ENCODE results near the gene OR11L1. TPM values are rescaled to one million over a fixed set of nuclear protein-coding genes. Genes with fewer than 3 reads are reported as not detected.

The OR11L1 gene
- total and polyA plus RNA-seq, 5 donors from 2014 or later = not detected

DNA sequence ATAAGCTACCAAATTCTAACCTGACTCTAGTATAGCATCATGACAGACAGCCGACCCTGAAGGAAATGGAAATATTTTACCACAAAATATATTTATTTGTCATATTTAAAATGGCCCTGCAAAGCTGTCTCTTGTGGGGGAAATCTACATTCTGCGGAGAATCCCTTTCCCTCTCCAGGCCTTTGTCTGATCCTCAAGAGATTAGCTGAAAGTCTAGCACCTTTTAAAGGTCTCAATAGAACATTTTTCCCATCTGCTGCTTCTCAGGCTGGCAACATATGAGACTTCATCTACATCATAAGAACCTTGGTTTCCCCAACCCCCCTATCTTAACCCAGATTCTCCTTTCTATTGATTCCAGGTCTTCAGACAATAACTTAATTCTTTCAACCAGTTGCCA is 1.7 kb upstream of the OR11L1 start:
- Histone ChIP-seq H3K27me3 (ENCODE audit: control insufficient read depth, insufficient read depth, low read length) (no peaks in the 10 kb centered on the region), H3K9me3 (ENCODE audit: control insufficient read depth in 2 of 2, low read length in 2 of 2) (no peaks in the 10 kb centered on the region), H3K4me3 (ENCODE audit: low read depth, low read length) (no peak overlapping the region), H3K36me3 (ENCODE audit: control insufficient read depth, insufficient read depth, low read length) (no peaks in the 10 kb centered on the region), H3K27ac (ENCODE audit: insufficient read depth, low read length, poor library complexity, severe bottlenecking) (no peak overlapping the region), H3K4me1 (ENCODE audit: control insufficient read depth, insufficient read depth, low read length, poor library complexity, severe bottlenecking) (no peaks in the 10 kb centered on the region)
- DNase-seq (no peak), ATAC-seq (ENCODE audit: low read depth in 2 of 2) (no peak)
- Mint-ChIP-seq H3K27me3 (no peaks in the 10 kb centered on the region), H3K4me3 (no peak overlapping the region), H3K4me1 (peaks cover 0 to 2% (median 0%) of the 10 kb centered on the region in 4 donors), H3K36me3 (no peaks in the 10 kb centered on the region), H3K9me3 (peaks cover 0 to 4% (median 2%) of the 10 kb centered on the region in 7 donors), H3K27ac (no peak overlapping the region)

DNA sequence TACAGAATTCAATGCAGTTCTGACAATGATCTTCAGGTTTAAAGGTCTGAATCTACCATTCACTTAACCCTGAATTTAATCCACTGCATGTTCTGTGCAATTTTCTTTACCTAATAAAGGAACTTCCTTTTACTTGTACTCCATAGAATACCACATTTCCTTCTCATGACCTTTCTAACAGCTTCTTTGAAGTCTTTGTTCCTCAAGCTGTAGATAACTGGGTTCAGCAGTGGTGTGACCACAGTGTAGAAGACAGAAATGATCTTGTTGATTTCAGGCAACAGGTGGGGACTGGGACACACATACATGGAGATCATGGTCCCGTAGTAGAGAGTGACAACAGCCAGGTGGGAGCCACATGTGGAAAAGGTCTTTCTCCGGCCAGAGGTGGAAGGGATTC is 878 bp downstream of the OR11L1 start:
- H3K4me3 Mint-ChIP-seq = no peak overlapping the region
- Histone ChIP-seq H3K27ac (ENCODE audit: insufficient read depth, low read length, poor library complexity, severe bottlenecking) (no peak overlapping the region), H3K4me1 (ENCODE audit: control insufficient read depth, insufficient read depth, low read length, poor library complexity, severe bottlenecking) (no peaks in the 10 kb centered on the region), H3K9me3 (ENCODE audit: control insufficient read depth in 2 of 2, low read length in 2 of 2) (no peaks in the 10 kb centered on the region), H3K27me3 (ENCODE audit: control insufficient read depth, insufficient read depth, low read length) (no peaks in the 10 kb centered on the region), H3K4me3 (ENCODE audit: low read depth, low read length) (no peak overlapping the region), H3K36me3 (ENCODE audit: control insufficient read depth, insufficient read depth, low read length) (no peaks in the 10 kb centered on the region)
- no peaks in the 10 kb centered on the region for H3K27me3 Mint-ChIP-seq
- peaks cover 0 to 7% (median 3%) of the 10 kb centered on the region in 7 donors for H3K9me3 Mint-ChIP-seq
- peaks cover 0 to 2% (median 0%) of the 10 kb centered on the region in 4 donors for H3K4me1 Mint-ChIP-seq
- DNase-seq = no peak
- no peaks in the 10 kb centered on the region for H3K36me3 Mint-ChIP-seq
- H3K27ac Mint-ChIP-seq = no peak overlapping the region
- no peak for ATAC-seq (ENCODE audit: low read depth in 2 of 2)

DNA sequence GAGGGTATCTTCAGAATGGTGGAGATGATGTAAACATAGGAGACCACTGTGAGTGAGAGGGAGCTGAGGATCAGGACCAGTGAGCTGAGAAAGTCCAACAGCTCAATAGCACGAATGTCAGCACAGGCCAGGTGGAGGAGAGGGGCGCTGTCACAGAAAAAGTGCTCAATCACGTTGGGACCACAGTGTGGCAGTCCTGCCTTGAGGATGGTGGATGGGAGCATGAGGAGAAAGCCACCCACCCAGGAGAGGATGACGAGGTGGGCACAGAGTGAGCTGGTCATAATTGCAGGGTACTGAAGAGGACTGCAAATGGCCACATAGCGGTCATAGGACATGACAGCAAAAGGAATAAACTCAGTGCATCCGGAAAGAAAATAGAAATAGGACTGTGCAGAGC is 8.1 kb downstream of the OR11L1 start:
- Mint-ChIP-seq H3K9me3 (peaks cover 0 to 6% (median 0%) of the 10 kb centered on the region in 7 donors), H3K4me1 (no peaks in the 10 kb centered on the region), H3K27me3 (no peaks in the 10 kb centered on the region), H3K27ac (peak overlapping the region in 1 of 3 donors; percentile 61), H3K36me3 (no peaks in the 10 kb centered on the region), H3K4me3 (no peak overlapping the region)
- no peaks in the 10 kb centered on the region for H3K27me3 ChIP-seq (ENCODE audit: control insufficient read depth, insufficient read depth, low read length)
- DNase-seq (no peak), ATAC-seq (ENCODE audit: low read depth in 2 of 2) (no peak)
- H3K4me1 ChIP-seq (ENCODE audit: control insufficient read depth, insufficient read depth, low read length, poor library complexity, severe bottlenecking) = no peaks in the 10 kb centered on the region
- no peak overlapping the region for H3K4me3 ChIP-seq (ENCODE audit: low read depth, low read length)
- no peaks in the 10 kb centered on the region for H3K9me3 ChIP-seq (ENCODE audit: control insufficient read depth in 2 of 2, low read length in 2 of 2)
- H3K36me3 ChIP-seq (ENCODE audit: control insufficient read depth, insufficient read depth, low read length) = no peaks in the 10 kb centered on the region
- no peak overlapping the region for H3K27ac ChIP-seq (ENCODE audit: insufficient read depth, low read length, poor library complexity, severe bottlenecking)

GRCh38 chr1:247829656-247830055 is 12.0 kb downstream of the OR11L1 start:
- Histone ChIP-seq H3K4me3 (ENCODE audit: low read depth, low read length) (no peak overlapping the region), H3K9me3 (ENCODE audit: control insufficient read depth in 2 of 2, low read length in 2 of 2) (no peaks in the 10 kb centered on the region), H3K4me1 (ENCODE audit: control insufficient read depth, insufficient read depth, low read length, poor library complexity, severe bottlenecking) (no peaks in the 10 kb centered on the region), H3K36me3 (ENCODE audit: control insufficient read depth, insufficient read depth, low read length) (no peaks in the 10 kb centered on the region), H3K27ac (ENCODE audit: insufficient read depth, low read length, poor library complexity, severe bottlenecking) (no peak overlapping the region), H3K27me3 (ENCODE audit: control insufficient read depth, insufficient read depth, low read length) (no peaks in the 10 kb centered on the region)
- Mint-ChIP-seq H3K27ac (no peak overlapping the region), H3K4me1 (no peaks in the 10 kb centered on the region), H3K4me3 (no peak overlapping the region), H3K27me3 (no peaks in the 10 kb centered on the region), H3K9me3 (peaks cover 0 to 4% (median 0%) of the 10 kb centered on the region in 7 donors), H3K36me3 (no peaks in the 10 kb centered on the region)
- ATAC-seq (ENCODE audit: low read depth in 2 of 2) (no peak), DNase-seq (no peak)

GRCh38 chr1:247825362-247825761 is 16.3 kb downstream of the OR11L1 start:
- Histone ChIP-seq H3K27ac (ENCODE audit: insufficient read depth, low read length, poor library complexity, severe bottlenecking) (no peak overlapping the region), H3K9me3 (ENCODE audit: control insufficient read depth in 2 of 2, low read length in 2 of 2) (no peaks in the 10 kb centered on the region), H3K27me3 (ENCODE audit: control insufficient read depth, insufficient read depth, low read length) (no peaks in the 10 kb centered on the region), H3K4me3 (ENCODE audit: low read depth, low read length) (no peak overlapping the region), H3K4me1 (ENCODE audit: control insufficient read depth, insufficient read depth, low read length, poor library complexity, severe bottlenecking) (no peaks in the 10 kb centered on the region), H3K36me3 (ENCODE audit: control insufficient read depth, insufficient read depth, low read length) (no peaks in the 10 kb centered on the region)
- H3K4me1 Mint-ChIP-seq = no peaks in the 10 kb centered on the region
- no peaks in the 10 kb centered on the region for H3K36me3 Mint-ChIP-seq
- H3K9me3 Mint-ChIP-seq = peaks cover 0 to 12% (median 1%) of the 10 kb centered on the region in 7 donors
- no peak overlapping the region for H3K27ac Mint-ChIP-seq
- no peak for ATAC-seq (ENCODE audit: low read depth in 2 of 2)
- no peak for DNase-seq
- no peak overlapping the region for H3K4me3 Mint-ChIP-seq
- no peaks in the 10 kb centered on the region for H3K27me3 Mint-ChIP-seq

DNA sequence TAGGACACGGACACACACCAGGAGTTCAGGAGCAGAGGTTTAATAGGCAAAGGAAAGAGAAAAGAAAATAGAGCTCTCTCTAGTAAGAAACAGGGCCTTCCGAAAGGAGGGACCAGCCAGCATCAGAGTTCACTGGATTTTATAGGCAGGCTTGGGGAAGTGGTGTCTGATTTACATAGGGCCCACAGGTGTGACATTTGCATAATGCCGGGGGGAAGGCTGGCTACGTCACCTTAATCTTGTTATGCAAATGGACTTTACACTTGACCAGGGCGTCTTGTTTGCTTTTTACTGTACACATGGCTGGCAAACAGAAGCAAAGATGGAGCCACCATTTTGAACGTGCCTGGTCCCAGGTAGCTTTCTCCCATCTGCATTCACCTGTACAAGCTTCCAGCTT is 17.7 kb downstream of the OR11L1 start, which contains the start of gene OR14A16:
Gene OR14A16, minus strand, starts transcription at position 97 of the 400 bp plus-strand sequence. CDS start 8,390 bp downstream, outside the sequence.
- Histone ChIP-seq H3K27ac (ENCODE audit: insufficient read depth, low read length, poor library complexity, severe bottlenecking) (no peak within 1 kb of the TSS), H3K9me3 (ENCODE audit: control insufficient read depth in 2 of 2, low read length in 2 of 2) (no peaks in the 10 kb centered on the region), H3K27me3 (ENCODE audit: control insufficient read depth, insufficient read depth, low read length) (no peaks in the 10 kb centered on the region), H3K4me3 (ENCODE audit: low read depth, low read length) (no peak within 1 kb of the TSS), H3K36me3 (ENCODE audit: control insufficient read depth, insufficient read depth, low read length) (no peaks in the 10 kb centered on the region), H3K4me1 (ENCODE audit: control insufficient read depth, insufficient read depth, low read length, poor library complexity, severe bottlenecking) (no peaks in the 10 kb centered on the region)
- no peaks in the 10 kb centered on the region for H3K4me1 Mint-ChIP-seq
- ATAC-seq (ENCODE audit: low read depth in 2 of 2) (no peak), DNase-seq (no peak)
- no peak within 1 kb of the TSS for H3K4me3 Mint-ChIP-seq
- no peak within 1 kb of the TSS for H3K27ac Mint-ChIP-seq
- peaks cover 0 to 12% (median 1%) of the 10 kb centered on the region in 7 donors for H3K9me3 Mint-ChIP-seq
- no peaks in the 10 kb centered on the region for H3K36me3 Mint-ChIP-seq
- no peaks in the 10 kb centered on the region for H3K27me3 Mint-ChIP-seq

- no peaks in the 10 kb centered on the region for H3K4me1 ChIP-seq (ENCODE audit: control insufficient read depth, insufficient read depth, low read length, poor library complexity, severe bottlenecking)
- no peaks in the 10 kb centered on the region for H3K36me3 ChIP-seq (ENCODE audit: control insufficient read depth, insufficient read depth, low read length)
- H3K4me3 Mint-ChIP-seq = no peak overlapping the region
These were observed 19.6 kb downstream of the OR11L1 start for GRCh38 chr1:247822060-247822459.

GRCh38 chr1:247812637-247813036 is 29.1 kb downstream of the OR11L1 start:
- no peaks in the 10 kb centered on the region for H3K4me1 Mint-ChIP-seq

More at GRCh38 chr1:247822060-247822459, 19.6 kb downstream of the OR11L1 start:
- H3K9me3 Mint-ChIP-seq = peaks cover 0 to 12% (median 1%) of the 10 kb centered on the region in 7 donors
- H3K36me3 Mint-ChIP-seq = no peaks in the 10 kb centered on the region
- no peaks in the 10 kb centered on the region for H3K27me3 Mint-ChIP-seq
- DNase-seq (no peak), ATAC-seq (ENCODE audit: low read depth in 2 of 2) (no peak)
- Histone ChIP-seq H3K27ac (ENCODE audit: insufficient read depth, low read length, poor library complexity, severe bottlenecking) (no peak overlapping the region), H3K27me3 (ENCODE audit: control insufficient read depth, insufficient read depth, low read length) (no peaks in the 10 kb centered on the region), H3K4me3 (ENCODE audit: low read depth, low read length) (no peak overlapping the region), H3K9me3 (ENCODE audit: control insufficient read depth in 2 of 2, low read length in 2 of 2) (no peaks in the 10 kb centered on the region)
- H3K27ac Mint-ChIP-seq = no peak overlapping the region
- H3K4me1 Mint-ChIP-seq = no peaks in the 10 kb centered on the region

More at GRCh38 chr1:247812637-247813036, 29.1 kb downstream of the OR11L1 start:
- Mint-ChIP-seq H3K27ac (no peak overlapping the region), H3K4me3 (no peak overlapping the region), H3K9me3 (peaks cover 0 to 4% (median 2%) of the 10 kb centered on the region in 7 donors), H3K27me3 (no peaks in the 10 kb centered on the region), H3K36me3 (no peaks in the 10 kb centered on the region)
- no peaks in the 10 kb centered on the region for H3K36me3 ChIP-seq (ENCODE audit: control insufficient read depth, insufficient read depth, low read length)
- ATAC-seq (ENCODE audit: low read depth in 2 of 2) = no peak
- no peak for DNase-seq
- H3K27ac ChIP-seq (ENCODE audit: insufficient read depth, low read length, poor library complexity, severe bottlenecking) = no peak overlapping the region
- no peaks in the 10 kb centered on the region for H3K4me1 ChIP-seq (ENCODE audit: control insufficient read depth, insufficient read depth, low read length, poor library complexity, severe bottlenecking)
- peaks cover 0 to 3% of the 10 kb centered on the region in 2 experiments for H3K9me3 ChIP-seq (ENCODE audit: control insufficient read depth in 2 of 2, low read length in 2 of 2)
- H3K27me3 ChIP-seq (ENCODE audit: control insufficient read depth, insufficient read depth, low read length) = no peaks in the 10 kb centered on the region
- no peak overlapping the region for H3K4me3 ChIP-seq (ENCODE audit: low read depth, low read length)

Data from CD4-positive, CD25-positive, alpha-beta regulatory T cell (primary cell).